NCI-H2196 (cell line): ENCODE results near the gene ASTN1.

Experiments
- DNase-seq: peaks from one replicate; lab custom pipeline; 2025; ENCODE audit not compliant: unreplicated experiment; lab: John Stamatoyannopoulos, UW

The ASTN1 gene

GRCh38 chr1:177164380-177165068 lies at the start of gene ASTN1:
TSS of gene ASTN1 (minus strand) at chr1:177164712. CDS start at chr1:177164676, 36 bp downstream.
- no peak for DNase-seq

DNA sequence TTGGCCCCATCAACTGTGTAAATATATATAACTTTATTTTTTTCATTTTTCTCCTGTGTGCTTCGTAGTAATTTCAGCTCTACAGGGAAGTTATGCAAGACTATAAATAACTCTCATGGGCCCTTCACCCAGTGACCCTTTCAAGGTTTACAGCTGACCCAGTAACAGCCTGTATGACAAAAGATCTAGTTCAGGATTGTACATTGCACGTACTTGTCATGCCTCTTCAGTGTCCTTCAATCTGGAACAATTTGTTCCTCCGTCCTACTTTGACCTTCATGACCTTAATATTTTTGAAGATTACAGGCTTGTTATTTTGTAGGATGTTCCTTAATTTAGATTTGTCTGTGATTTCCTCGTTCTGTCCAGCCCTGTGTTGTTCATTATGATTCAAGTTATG lies 46.7 kb upstream of the ASTN1 start:
- DNase-seq = no peak

DNA sequence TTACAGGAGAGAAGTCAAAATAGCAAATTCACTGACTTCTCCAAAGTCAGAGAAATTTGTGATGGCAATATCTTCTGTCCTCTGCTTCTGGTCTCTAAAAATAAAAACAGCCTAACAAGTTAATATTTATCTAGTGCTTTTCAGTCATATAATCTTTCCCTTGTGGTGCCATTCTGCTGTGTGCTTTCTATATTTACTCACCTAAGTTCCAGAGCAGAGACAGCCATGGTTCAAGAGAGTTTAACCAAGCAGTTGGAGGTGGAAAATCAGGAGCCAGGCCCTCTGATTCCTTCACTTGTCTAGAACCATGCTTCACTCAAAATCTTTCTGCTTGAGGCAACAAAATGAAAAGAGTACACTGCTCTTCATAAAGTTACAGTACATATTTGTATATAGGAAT lies 45.6 kb upstream of the ASTN1 start:
- no peak for DNase-seq

- DNase-seq = peak; percentile 2
These were observed 44.8 kb upstream of the ASTN1 start for GRCh38 chr1:177209357-177209756.

GRCh38 chr1:177208920-177209319 lies 44.4 kb upstream of the ASTN1 start:
- no peak for DNase-seq

DNA sequence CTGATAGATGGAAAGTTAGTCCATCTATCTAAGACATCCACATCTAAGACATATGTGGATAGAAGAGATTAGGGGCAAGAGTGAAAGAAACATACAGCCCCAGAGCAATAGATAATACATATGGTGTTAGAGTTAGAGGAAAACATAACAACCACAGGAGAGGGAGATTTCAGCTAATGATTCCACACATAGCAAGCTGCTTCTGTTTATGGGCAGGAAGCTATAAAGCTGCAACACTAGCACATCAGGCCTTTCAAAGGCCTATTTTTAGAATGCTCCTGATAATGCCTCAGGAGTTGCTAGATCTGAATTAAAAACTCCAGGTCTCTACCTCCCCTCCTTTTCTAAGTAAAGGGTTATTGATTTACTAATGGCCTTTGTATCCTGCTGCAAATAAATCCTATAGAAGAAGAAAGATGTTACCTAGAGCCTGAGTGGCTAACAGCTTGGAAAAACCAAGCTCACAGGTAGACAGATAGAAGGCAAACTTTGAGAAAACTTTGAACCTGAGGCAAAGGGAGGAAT lies 42.4 kb upstream of the ASTN1 start:
- DNase-seq = no peak

GRCh38 chr1:177200290-177200689 lies 35.8 kb upstream of the ASTN1 start:
- DNase-seq = no peak

- DNase-seq = no peak
These were observed 33.7 kb upstream of the ASTN1 start for GRCh38 chr1:177198243-177198642.

GRCh38 chr1:177190308-177190970 lies 25.9 kb upstream of the ASTN1 start:
- no peak for DNase-seq

- no peak for DNase-seq
These were observed 22.1 kb upstream of the ASTN1 start for GRCh38 chr1:177186639-177187038.

DNA sequence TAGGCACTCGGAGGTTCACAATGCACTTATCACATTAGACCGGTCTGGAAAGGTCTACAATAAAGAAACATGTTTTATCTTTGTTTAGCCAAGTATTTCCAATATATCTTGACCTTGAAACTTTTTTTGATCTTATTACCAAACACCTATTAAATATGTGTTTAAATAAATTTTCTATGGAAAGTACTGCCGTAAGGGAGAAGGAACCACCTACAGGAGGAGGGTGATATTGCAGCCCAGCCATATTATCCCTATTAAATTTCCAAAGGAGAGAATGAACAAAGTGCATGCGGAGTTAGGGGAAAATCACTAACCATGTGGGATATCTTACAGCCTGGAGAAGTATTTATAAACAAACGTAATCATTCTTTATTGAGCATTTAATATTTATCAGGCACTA lies 20.7 kb upstream of the ASTN1 start:
- DNase-seq = no peak

GRCh38 chr1:177183836-177184235 lies 19.3 kb upstream of the ASTN1 start:
- no peak for DNase-seq

DNA sequence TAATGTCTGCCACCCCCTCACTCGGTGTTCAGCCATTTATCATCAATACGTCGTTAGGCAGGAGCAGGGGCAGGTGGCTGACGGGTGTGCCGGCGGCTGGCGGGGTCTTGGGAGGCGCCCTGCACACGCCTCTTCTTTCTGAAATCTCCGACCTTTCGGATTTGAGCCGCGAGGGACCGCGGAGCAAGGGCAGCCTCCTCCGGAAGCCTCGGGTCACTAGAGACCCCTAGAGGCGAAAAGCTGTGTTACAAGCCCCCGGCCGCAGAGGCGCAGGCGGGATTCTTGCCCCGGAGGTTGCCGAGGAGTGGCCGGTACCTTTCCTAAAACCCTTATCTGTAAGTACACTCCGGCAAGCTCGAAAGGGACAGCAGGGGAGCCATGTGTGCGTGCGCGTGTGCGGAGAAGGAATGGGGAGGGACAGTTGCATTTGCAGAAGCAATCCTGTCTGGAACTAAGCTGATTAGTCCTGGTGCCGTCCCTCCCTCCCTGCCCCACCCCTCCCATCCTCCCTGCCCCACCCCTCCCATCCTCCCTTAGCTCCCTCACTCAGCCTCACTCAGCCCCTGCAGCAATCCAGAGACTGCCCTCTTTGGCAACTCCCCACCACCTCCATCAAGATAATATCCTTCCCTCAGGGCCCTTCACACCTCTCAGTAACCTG lies 17.2 kb upstream of the ASTN1 start:
- DNase-seq = no peak

DNA sequence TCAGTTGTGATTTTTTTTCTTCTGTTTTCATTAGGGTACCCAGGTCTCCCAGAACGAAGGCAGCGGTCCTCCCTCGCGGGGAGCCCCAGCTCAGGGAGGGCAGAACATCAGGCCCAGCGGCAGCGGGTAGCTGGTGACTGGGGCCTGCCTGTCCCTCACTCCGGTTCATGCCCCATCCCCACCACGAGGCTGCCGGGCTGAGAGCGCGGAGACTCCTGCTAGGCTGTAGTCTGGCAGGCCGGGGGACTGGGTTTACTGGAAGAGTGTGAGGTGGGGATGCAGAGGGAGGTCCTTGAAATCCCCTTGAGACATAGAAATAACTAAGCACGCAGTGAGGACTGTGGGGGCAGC lies 16.7 kb upstream of the ASTN1 start:
- no peak for DNase-seq

DNA sequence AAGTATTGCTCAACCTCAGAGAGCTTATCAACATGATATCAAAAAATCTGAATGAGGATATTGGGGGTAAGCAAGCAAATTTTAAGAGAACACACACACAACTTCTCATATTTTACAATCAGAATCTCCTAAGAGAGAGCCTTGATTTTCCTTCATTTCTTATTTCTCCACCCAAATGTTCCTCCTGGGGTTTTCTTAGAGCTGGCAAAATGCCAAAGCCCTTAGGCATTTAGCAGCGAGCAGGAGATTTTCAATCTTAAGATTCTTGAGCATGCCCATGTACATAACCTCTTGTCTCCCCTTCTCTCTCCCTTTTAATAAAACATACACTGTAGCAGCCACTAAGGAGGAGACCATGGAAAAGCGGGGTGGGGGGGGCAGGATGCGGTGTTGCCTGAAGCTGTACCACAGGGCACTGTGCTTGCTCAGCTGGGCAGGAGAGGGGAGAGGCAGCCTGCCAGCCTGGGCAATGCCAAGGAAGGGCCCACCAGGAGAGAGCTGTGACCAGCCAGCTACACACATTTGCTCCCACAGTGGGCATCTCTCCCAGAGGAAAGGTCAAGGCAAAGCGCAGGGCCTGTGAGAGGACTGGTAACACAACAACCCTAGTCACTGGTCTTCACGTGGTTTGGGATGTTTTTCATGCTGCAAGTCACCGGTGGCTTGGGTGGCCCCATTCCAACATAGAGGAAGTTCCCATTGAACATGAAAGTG lies 10.6 kb upstream of the ASTN1 start:
- no peak for DNase-seq

DNA sequence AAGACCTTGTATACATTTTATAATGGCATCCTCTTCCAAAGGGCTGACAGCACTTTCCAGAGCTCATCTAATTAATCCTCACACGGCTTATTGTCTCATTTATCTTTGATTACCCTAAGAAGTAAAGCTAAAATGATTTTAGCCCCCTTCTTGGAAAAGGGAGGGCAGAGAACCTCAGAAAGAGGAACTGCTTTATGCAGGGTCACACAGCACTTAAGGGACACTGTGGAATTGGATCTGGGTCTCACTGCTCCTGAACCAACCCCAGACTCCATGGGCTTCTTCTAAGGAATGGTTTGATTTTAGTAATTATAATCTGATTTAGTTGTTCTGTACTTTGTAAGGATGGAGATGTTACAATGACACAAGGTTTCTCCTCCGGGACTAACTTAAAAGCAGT lies 9.5 kb upstream of the ASTN1 start:
- DNase-seq = no peak

DNA sequence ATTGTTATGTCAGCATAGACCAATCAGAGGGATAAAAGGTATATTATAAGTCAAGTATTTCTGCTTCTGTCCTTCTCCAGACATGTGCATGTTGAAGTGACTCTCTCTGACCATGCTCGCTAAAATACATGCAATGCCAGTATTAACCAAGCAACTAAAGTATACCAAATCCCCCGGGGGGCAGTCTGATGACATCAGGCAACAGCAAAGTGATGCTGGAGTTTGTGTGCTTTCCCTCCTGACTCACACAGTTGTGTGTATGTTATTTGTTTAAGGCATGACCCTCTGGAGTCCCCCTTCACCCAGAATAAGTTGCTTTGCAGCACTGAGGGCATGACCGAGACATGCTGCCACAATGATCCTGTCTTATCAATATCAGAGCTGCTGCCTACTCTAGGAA lies 8.4 kb upstream of the ASTN1 start:
- no peak for DNase-seq

- DNase-seq = no peak
These were observed 7.8 kb upstream of the ASTN1 start for GRCh38 chr1:177172272-177172671.

GRCh38 chr1:177171536-177172123 lies 7.1 kb upstream of the ASTN1 start:
- no peak for DNase-seq

GRCh38 chr1:177170756-177171535 lies 6.4 kb upstream of the ASTN1 start, which contains the start of gene BRINP2:
TSS of gene BRINP2 (plus strand) at chr1:177170958. CDS start at chr1:177229877, 58,919 bp downstream.
- no peak for DNase-seq
